HEK293T (cell line): ENCODE data around the gene ARID1B.

Experiments used
- CTCF ChIA-PET: fragments of 350-600 bp; formaldehyde crosslinking; extraction: SDS; loops from one replicate; lab custom pipeline; 2021; ENCODE audit warnings: antibody characterized with exemption, inconsistent platforms; lab: Yijun Ruan, JAX
- POLR2A ChIA-PET: fragments of 350-600 bp; formaldehyde crosslinking; extraction: SDS; loops from one replicate; lab custom pipeline; 2020; ENCODE audit warnings: antibody characterized with exemption, inconsistent platforms; lab: Yijun Ruan, JAX
- DNase-seq: peaks from one replicate; pipeline ENCODE4 v3.0.0; 2012; ENCODE audit warnings: mixed read lengths; ENCODE audit errors: extremely low spot score
- ARNT ChIP-seq: fragments of 450-650 bp; IDR thresholded peaks from 2 replicates; pipeline ENCODE4 v1.6.1; 2017; ENCODE audit warnings: mild to moderate bottlenecking
- BHLHE40 ChIP-seq: fragments of 450-650 bp; IDR thresholded peaks from 2 replicates; pipeline ENCODE4 v1.6.1; 2016; ENCODE audit warnings: mild to moderate bottlenecking, moderate library complexity, borderline replicate concordance
- CTBP1 ChIP-seq: fragments of 450-650 bp; IDR thresholded peaks from 2 replicates; pipeline ENCODE4 v1.6.1; 2016; ENCODE audit warnings: borderline replicate concordance
- ELF4 ChIP-seq: fragments of 450-650 bp; IDR thresholded peaks from 2 replicates; pipeline ENCODE4 v1.6.1; 2017; ENCODE audit warnings: antibody characterized with exemption
- FOXA1 ChIP-seq: fragments of 450-650 bp; IDR thresholded peaks from 2 replicates; pipeline ENCODE4 v1.6.1; 2016; ENCODE audit warnings: mild to moderate bottlenecking
- FOXK2 ChIP-seq: fragments of 450-650 bp; IDR thresholded peaks from 2 replicates; pipeline ENCODE4 v1.6.1; 2016; ENCODE audit warnings: mild to moderate bottlenecking
- FOXM1 ChIP-seq: fragments of 450-650 bp; IDR thresholded peaks from 2 replicates; pipeline ENCODE4 v1.6.1; 2017; ENCODE audit warnings: mild to moderate bottlenecking, borderline replicate concordance
- HDGF ChIP-seq: fragments of 450-650 bp; IDR thresholded peaks from 2 replicates; pipeline ENCODE4 v1.6.1; 2017; ENCODE audit warnings: antibody characterized with exemption, borderline replicate concordance
- L3MBTL2 ChIP-seq: fragments of 450-650 bp; conservative IDR thresholded peaks from 2 replicates; pipeline ENCODE4 v1.6.1; 2016; ENCODE audit warnings: mild to moderate bottlenecking
- LEF1 ChIP-seq: fragments of 450-650 bp; IDR thresholded peaks from 2 replicates; pipeline ENCODE4 v1.6.1; 2017; ENCODE audit warnings: mild to moderate bottlenecking, borderline replicate concordance
- NFRKB ChIP-seq: fragments of 450-650 bp; IDR thresholded peaks from 2 replicates; pipeline ENCODE4 v1.6.1; 2016; ENCODE audit warnings: mild to moderate bottlenecking, moderate library complexity
- PKNOX1 ChIP-seq: fragments of 450-650 bp; IDR thresholded peaks from 2 replicates; pipeline ENCODE4 v1.6.1; 2016
- SP1 ChIP-seq: fragments of 450-650 bp; IDR thresholded peaks from 2 replicates; pipeline ENCODE4 v1.6.1; 2017
- SUZ12 ChIP-seq: fragments of 450-650 bp; IDR thresholded peaks from 2 replicates; pipeline ENCODE4 v1.6.1; 2016; ENCODE audit warnings: mild to moderate bottlenecking
- TARDBP ChIP-seq: fragments of 450-650 bp; IDR thresholded peaks from 2 replicates; pipeline ENCODE4 v1.6.1; 2016
- ZNF384 ChIP-seq: fragments of 450-650 bp; IDR thresholded peaks from 2 replicates; pipeline ENCODE4 v1.6.1; 2016

ARID1B gene

DNA sequence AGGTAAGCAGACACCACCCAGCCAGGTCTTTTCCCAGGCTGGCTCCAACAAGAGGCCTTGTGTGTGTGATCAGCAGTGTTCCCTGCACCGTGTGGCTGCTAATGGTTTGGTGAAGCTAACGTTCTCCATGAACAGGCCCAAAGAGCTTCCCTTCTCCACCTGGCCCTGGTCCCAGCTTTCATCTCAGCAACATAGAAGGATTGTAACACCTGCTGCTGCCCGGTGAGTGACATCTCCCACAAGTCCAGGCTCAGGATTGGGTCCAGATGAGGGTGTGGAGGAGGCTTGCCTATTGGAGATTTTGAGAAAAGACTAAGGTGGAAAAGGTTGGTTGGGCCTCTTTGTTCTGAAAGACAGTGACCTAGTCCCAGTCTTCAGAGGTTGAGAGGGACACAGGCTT, 456.5 kb downstream of the ARID1B start:
- ChIA-PET CTCF (interaction anchor here (0.6 kb wide), 1 partner anchor 196 kb away, joined by 4 read pairs; no protein-coding TSS in a partner anchor), POLR2A (no interaction called here)
- TF ChIP-seq NFRKB, result no peak
- TF ChIP-seq TARDBP, result no peak
- TF ChIP-seq FOXK2, result no peak
- no peak for TF ChIP-seq SP1
- TF ChIP-seq ARNT, result no peak
- DNase-seq, result no peak

GRCh38 chr6:157235600-157236039, 458.4 kb downstream of the ARID1B start:
- DNase-seq, result no peak
- POLR2A ChIA-PET, result no interaction called here
- no peak for TF ChIP-seq TARDBP
- no peak for TF ChIP-seq NFRKB
- TF ChIP-seq CTBP1, result no peak
- TF ChIP-seq PKNOX1, result no peak
- TF ChIP-seq ZNF384, result no peak
- no peak for TF ChIP-seq FOXM1
- no peak for TF ChIP-seq ARNT
- no peak for TF ChIP-seq BHLHE40
- TF ChIP-seq FOXK2, result no peak
- no peak for TF ChIP-seq SP1
- no peak for TF ChIP-seq FOXA1
- no peak for TF ChIP-seq ELF4
- no peak for TF ChIP-seq L3MBTL2
- no peak for TF ChIP-seq HDGF
- no peak for TF ChIP-seq LEF1
- TF ChIP-seq SUZ12, result no peak
- CTCF ChIA-PET, result no interaction called here

DNA sequence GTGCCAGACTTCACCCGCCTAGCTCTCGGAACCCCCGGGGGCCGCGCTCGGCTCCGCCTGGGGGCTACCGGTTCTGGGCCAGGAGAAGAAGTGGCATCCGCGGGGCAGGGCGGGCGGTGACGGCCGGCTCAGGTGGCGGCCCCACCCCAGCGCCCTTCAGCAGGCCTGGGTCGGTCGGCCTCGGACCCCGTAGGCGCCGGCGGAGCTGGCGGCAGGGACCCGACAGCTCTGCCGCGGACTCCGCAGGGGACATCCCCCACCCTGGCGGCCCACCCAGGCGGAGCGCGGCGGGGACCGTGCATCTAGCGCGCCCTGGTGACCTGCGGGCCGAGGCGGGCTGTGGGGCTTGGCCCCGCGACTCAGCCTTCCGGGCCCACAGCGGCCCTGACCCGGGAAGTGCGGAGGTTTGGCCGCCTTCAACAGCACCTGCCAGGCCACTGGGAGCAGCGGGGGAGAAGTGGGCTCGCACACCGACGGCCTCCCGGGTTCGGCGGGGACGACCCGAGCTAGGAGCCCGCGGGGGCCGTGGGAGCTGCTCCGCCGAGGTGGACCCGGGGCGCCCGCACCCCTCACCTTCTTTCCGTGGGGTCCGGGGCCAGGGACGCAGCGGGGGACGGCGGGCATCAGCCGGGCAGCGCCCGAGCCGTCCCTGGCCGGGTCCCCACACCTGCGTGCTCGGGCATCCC, 459.0 kb downstream of the ARID1B start:
- TF ChIP-seq FOXM1, result no peak
- TF ChIP-seq NFRKB, result no peak
- no peak for TF ChIP-seq ZNF384
- TF ChIP-seq ARNT, result no peak
- no peak for TF ChIP-seq ELF4
- no peak for TF ChIP-seq SP1
- TF ChIP-seq L3MBTL2, result no peak
- no peak for TF ChIP-seq FOXA1
- TF ChIP-seq LEF1, result no peak
- POLR2A ChIA-PET, result no interaction called here
- CTCF ChIA-PET, result no interaction called here
- no peak for DNase-seq

- ChIA-PET CTCF (no interaction called here), POLR2A (no interaction called here)
- TF ChIP-seq FOXK2 (no peak), BHLHE40 (no peak), CTBP1 (no peak), SP1 (no peak), ELF4 (no peak), FOXM1 (no peak), ARNT (no peak), PKNOX1 (no peak), FOXA1 (no peak), SUZ12 (no peak), HDGF (no peak), TARDBP (no peak), LEF1 (no peak)
- no peak for DNase-seq
Measured at GRCh38 chr6:157238346-157238745, 461.2 kb downstream of the ARID1B start.

GRCh38 chr6:157239148-157239547, 462.0 kb downstream of the ARID1B start:
- TF ChIP-seq FOXK2 (no peak), TARDBP (no peak), CTBP1 (no peak), FOXM1 (no peak), FOXA1 (no peak), L3MBTL2 (no peak), SUZ12 (no peak), LEF1 (no peak), BHLHE40 (no peak), ZNF384 (no peak), ELF4 (no peak), PKNOX1 (no peak), ARNT (no peak), SP1 (no peak), NFRKB (no peak)
- no peak for DNase-seq
- ChIA-PET POLR2A (no interaction called here), CTCF (no interaction called here)

DNA sequence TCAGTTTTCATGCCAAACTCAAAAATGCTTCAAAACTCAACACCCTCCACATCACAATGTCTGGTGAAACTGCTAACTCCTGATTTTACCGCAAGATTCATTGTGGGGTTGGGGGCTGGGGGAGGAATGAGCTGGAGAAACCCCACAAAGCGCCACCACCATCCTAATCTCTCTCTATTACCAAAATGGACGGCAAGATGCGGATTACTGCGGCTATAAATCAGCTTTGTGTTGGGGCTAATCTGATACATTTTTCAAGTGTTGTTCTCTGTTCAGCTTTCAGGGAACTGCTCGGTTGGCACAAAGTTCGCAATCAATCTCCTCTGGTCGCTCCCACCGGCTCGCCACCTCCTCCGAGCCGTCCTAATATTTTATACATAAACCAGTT, 462.5 kb downstream of the ARID1B start:
- ChIA-PET POLR2A (no interaction called here), CTCF (interaction anchor here (0.6 kb wide), 1 partner anchor 43 kb away, joined by 3 read pairs; no protein-coding TSS in a partner anchor)
- DNase-seq, result no peak
- no peak for TF ChIP-seq ARNT
- TF ChIP-seq TARDBP, result no peak
- TF ChIP-seq ELF4, result no peak
- TF ChIP-seq LEF1, result no peak
- TF ChIP-seq ZNF384, result no peak
- TF ChIP-seq PKNOX1, result peak; percentile 70
